ENCODE results near the gene GPR32.

Gene GPR32

DNA sequence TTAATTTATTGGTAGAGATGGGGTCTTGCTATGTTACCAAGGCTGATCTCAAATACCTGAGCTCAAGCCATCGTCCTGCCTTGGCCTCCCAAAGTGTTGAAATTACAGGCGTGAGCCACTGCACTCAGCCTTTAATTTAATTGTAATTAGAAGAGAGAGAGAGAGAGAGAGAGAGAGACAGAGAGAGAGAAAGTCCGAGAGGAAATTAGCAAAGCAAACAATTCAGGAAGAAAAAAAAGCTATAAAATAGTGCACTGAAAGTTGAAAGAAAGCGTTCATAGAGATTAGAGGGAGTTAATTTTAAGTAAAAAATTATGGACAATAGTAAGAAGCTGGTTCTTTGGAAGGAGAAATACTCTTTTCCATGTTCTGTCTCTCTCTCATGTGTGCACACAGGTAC lies 7.0 kb downstream of the GPR32 start:
- H3K9me3 ChIP-seq (ENCODE audit: control insufficient read depth, insufficient read depth, low read depth, low read length) = no peaks in the 10 kb centered on the region
- no peak overlapping the region for H3K4me3 ChIP-seq (ENCODE audit: low read depth, low read length)
- no peaks in the 10 kb centered on the region for H3K36me3 ChIP-seq (ENCODE audit: control insufficient read depth in 2 of 2, insufficient read depth in 1 of 2, low read length in 2 of 2)
- ChIA-PET CTCF (interaction anchor here (0.6 to 10.1 kb wide), 7 partner anchors 49 to 317 kb away, joined by 3 to 151 read pairs (median 4); no protein-coding TSS in a partner anchor), POLR2A (interaction anchor here (0.9 to 3.9 kb wide), 3 partner anchors 16 to 52 kb away, joined by 3 to 19 read pairs (median 3); no protein-coding TSS in a partner anchor)
- H3K4me1 ChIP-seq (ENCODE audit: control insufficient read depth, insufficient read depth, low read length) = 0 out of 2 replicates have a peak, but pooled peaks cover 2% of the 10 kb centered on the region
- TF ChIP-seq ZNF555 (tag by site-specific recombination; conservative IDR thresholded peaks at IDR 0.05) = no peak
- peak; percentile 93 for TF ChIP-seq ZNF596 (tag by site-specific recombination; IDR thresholded peaks at IDR 0.05)
- no peak overlapping the region for H3K27ac ChIP-seq (ENCODE audit: extremely low read depth, low read depth, low read length)

DNA sequence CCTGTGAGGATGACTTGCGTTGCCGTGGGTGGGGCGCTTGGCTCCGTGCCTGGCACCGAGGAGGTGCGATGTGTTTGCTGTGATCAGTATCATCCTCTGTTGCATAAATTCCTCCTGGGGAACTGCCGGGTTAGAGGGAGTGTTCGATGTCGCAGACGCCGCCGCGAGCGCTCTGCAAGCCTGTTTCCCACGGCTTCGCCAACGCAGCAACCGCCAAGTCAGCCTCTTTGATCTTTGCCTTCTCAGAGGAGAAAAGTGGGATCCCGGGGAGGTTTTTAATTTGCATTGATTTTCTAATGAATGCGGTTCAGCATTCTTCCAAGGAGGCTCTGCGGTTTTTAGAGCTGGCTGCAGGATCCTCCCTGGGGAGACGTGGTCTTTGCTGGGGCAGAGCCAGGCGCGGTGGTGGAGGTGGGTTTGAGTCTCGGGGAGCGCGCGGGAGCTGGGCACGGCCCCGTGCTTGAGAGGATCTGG lies 7.6 kb downstream of the GPR32 start:
- H3K9me3 ChIP-seq (ENCODE audit: control insufficient read depth, insufficient read depth, low read depth, low read length) = no peaks in the 10 kb centered on the region
- CTCF ChIA-PET = interaction anchor here (0.6 to 10.1 kb wide), 7 partner anchors 50 to 283 kb away, joined by 3 to 151 read pairs (median 4); no protein-coding TSS in a partner anchor
- no peak overlapping the region for H3K27ac ChIP-seq (ENCODE audit: extremely low read depth, low read depth, low read length)
- POLR2A ChIA-PET = interaction anchor here (1.2 to 3.9 kb wide), 2 partner anchors 15 to 53 kb away, joined by 3 to 19 read pairs; no protein-coding TSS in a partner anchor
- peak overlapping the region; percentile 16 for H3K4me3 ChIP-seq (ENCODE audit: low read depth, low read length)
- H3K4me1 ChIP-seq (ENCODE audit: control insufficient read depth, insufficient read depth, low read length) = 0 out of 2 replicates have a peak, but pooled peaks cover 2% of the 10 kb centered on the region
- H3K36me3 ChIP-seq (ENCODE audit: control insufficient read depth in 2 of 2, insufficient read depth in 1 of 2, low read length in 2 of 2) = no peaks in the 10 kb centered on the region
- TF ChIP-seq ZIC2 (tag by site-specific recombination; IDR thresholded peaks at IDR 0.05) (peak; percentile 86), ZNF341 (tag by site-specific recombination; IDR thresholded peaks at IDR 0.05; ENCODE audit: low read depth) (no peak), ZNF24 (tag by site-specific recombination; IDR thresholded peaks at IDR 0.05) (no peak), EGR2 (tag by site-specific recombination; IDR thresholded peaks at IDR 0.05; ENCODE audit: low read depth) (peak; percentile 92), REPIN1 (tag by site-specific recombination; IDR thresholded peaks at IDR 0.05; ENCODE audit: low read depth) (no peak), ZNF335 (tag by site-specific recombination; conservative IDR thresholded peaks at IDR 0.05) (peak; percentile 90), KLF1 (tag by site-specific recombination; IDR thresholded peaks at IDR 0.05) (peak; percentile 37; the same call in 1 of the 2 replicates), YY1 (tag by site-specific recombination; IDR thresholded peaks at IDR 0.05) (no peak), ZFP3 (tag by site-specific recombination; IDR thresholded peaks at IDR 0.05; ENCODE audit: low read depth) (no peak), ZNF571 (tag by site-specific recombination; IDR thresholded peaks at IDR 0.05) (no peak), SP7 (tag by site-specific recombination; IDR thresholded peaks at IDR 0.05) (peak; percentile 47), ZNF843 (tag by site-specific recombination; IDR thresholded peaks at IDR 0.05) (no peak), ZFHX2 (tag by site-specific recombination; conservative IDR thresholded peaks at IDR 0.05) (peak; percentile 96), ZNF133 (tag by site-specific recombination; IDR thresholded peaks at IDR 0.05) (no peak)
- TF ChIP-seq, protein P1, sequence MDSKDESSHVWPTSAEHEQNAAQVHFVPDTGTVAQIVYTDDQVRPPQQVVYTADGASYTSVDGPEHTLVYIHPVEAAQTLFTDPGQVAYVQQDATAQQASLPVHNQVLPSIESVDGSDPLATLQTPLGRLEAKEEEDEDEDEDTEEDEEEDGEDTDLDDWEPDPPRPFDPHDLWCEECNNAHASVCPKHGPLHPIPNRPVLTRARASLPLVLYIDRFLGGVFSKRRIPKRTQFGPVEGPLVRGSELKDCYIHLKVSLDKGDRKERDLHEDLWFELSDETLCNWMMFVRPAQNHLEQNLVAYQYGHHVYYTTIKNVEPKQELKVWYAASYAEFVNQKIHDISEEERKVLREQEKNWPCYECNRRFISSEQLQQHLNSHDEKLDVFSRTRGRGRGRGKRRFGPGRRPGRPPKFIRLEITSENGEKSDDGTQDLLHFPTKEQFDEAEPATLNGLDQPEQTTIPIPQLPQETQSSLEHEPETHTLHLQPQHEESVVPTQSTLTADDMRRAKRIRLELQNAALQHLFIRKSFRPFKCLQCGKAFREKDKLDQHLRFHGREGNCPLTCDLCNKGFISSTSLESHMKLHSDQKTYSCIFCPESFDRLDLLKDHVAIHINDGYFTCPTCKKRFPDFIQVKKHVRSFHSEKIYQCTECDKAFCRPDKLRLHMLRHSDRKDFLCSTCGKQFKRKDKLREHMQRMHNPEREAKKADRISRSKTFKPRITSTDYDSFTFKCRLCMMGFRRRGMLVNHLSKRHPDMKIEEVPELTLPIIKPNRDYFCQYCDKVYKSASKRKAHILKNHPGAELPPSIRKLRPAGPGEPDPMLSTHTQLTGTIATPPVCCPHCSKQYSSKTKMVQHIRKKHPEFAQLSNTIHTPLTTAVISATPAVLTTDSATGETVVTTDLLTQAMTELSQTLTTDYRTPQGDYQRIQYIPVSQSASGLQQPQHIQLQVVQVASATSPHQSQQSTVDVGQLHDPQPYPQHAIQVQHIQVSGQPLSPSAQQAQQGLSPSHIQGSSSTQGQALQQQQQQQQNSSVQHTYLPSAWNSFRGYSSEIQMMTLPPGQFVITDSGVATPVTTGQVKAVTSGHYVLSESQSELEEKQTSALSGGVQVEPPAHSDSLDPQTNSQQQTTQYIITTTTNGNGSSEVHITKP (tag by site-specific recombination; IDR thresholded peaks at IDR 0.05) = peak; percentile 34; the same call in 1 of the 2 replicates
- TF ChIP-seq, protein P2, sequence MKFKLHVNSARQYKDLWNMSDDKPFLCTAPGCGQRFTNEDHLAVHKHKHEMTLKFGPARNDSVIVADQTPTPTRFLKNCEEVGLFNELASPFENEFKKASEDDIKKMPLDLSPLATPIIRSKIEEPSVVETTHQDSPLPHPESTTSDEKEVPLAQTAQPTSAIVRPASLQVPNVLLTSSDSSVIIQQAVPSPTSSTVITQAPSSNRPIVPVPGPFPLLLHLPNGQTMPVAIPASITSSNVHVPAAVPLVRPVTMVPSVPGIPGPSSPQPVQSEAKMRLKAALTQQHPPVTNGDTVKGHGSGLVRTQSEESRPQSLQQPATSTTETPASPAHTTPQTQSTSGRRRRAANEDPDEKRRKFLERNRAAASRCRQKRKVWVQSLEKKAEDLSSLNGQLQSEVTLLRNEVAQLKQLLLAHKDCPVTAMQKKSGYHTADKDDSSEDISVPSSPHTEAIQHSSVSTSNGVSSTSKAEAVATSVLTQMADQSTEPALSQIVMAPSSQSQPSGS (tag by site-specific recombination; IDR thresholded peaks at IDR 0.05; ENCODE audit: low read depth) = no peak
- TF ChIP-seq, protein P3, sequence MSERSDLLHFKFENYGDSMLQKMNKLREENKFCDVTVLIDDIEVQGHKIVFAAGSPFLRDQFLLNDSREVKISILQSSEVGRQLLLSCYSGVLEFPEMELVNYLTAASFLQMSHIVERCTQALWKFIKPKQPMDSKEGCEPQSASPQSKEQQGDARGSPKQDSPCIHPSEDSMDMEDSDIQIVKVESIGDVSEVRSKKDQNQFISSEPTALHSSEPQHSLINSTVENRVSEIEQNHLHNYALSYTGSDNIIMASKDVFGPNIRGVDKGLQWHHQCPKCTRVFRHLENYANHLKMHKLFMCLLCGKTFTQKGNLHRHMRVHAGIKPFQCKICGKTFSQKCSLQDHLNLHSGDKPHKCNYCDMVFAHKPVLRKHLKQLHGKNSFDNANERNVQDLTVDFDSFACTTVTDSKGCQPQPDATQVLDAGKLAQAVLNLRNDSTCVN (tag by site-specific recombination; optimal IDR thresholded peaks at IDR 0.05) = peak; percentile 50
- TF ChIP-seq, protein P4, sequence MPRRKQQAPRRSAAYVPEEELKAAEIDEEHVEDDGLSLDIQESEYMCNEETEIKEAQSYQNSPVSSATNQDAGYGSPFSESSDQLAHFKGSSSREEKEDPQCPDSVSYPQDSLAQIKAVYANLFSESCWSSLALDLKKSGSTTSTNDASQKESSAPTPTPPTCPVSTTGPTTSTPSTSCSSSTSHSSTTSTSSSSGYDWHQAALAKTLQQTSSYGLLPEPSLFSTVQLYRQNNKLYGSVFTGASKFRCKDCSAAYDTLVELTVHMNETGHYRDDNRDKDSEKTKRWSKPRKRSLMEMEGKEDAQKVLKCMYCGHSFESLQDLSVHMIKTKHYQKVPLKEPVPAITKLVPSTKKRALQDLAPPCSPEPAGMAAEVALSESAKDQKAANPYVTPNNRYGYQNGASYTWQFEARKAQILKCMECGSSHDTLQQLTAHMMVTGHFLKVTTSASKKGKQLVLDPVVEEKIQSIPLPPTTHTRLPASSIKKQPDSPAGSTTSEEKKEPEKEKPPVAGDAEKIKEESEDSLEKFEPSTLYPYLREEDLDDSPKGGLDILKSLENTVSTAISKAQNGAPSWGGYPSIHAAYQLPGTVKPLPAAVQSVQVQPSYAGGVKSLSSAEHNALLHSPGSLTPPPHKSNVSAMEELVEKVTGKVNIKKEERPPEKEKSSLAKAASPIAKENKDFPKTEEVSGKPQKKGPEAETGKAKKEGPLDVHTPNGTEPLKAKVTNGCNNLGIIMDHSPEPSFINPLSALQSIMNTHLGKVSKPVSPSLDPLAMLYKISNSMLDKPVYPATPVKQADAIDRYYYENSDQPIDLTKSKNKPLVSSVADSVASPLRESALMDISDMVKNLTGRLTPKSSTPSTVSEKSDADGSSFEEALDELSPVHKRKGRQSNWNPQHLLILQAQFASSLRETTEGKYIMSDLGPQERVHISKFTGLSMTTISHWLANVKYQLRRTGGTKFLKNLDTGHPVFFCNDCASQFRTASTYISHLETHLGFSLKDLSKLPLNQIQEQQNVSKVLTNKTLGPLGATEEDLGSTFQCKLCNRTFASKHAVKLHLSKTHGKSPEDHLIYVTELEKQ (tag by site-specific recombination; IDR thresholded peaks at IDR 0.05; ENCODE audit: borderline replicate concordance) = no peak
- TF ChIP-seq, protein P5, sequence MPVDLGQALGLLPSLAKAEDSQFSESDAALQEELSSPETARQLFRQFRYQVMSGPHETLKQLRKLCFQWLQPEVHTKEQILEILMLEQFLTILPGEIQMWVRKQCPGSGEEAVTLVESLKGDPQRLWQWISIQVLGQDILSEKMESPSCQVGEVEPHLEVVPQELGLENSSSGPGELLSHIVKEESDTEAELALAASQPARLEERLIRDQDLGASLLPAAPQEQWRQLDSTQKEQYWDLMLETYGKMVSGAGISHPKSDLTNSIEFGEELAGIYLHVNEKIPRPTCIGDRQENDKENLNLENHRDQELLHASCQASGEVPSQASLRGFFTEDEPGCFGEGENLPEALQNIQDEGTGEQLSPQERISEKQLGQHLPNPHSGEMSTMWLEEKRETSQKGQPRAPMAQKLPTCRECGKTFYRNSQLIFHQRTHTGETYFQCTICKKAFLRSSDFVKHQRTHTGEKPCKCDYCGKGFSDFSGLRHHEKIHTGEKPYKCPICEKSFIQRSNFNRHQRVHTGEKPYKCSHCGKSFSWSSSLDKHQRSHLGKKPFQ (tag by site-specific recombination; IDR thresholded peaks at IDR 0.05) = no peak
